MM.1S (cell line): ENCODE results near the gene MCEE.

Experiments used
- DNase-seq: peaks from one replicate; pipeline ENCODE4 v3.0.0-alpha.2; 2015
- H2AFZ ChIP-seq: fragments of 300-600 bp; sonication (generic); 2 replicates; pipeline ENCODE4 v1.6.0; 2016; ENCODE audit warnings: antibody characterized with exemption, low read length
- H3F3A ChIP-seq: fragments of 300-600 bp; sonication (generic); 2 replicates; pipeline ENCODE4 v1.6.1; 2016; ENCODE audit warnings: mild to moderate bottlenecking, antibody characterized with exemption, low read length, moderate library complexity, mixed read lengths; ENCODE audit not compliant: insufficient read depth
- H3K27ac ChIP-seq: fragments of 300-600 bp; sonication (generic); 2 replicates; pipeline ENCODE4 v1.5.1; 2016; ENCODE audit warnings: mild to moderate bottlenecking, low read length
- H3K27me3 ChIP-seq: fragments of 300-600 bp; sonication (generic); replicated peaks from 2 replicates; pipeline ENCODE4 v1.6.0; 2016; ENCODE audit warnings: low read length; ENCODE audit not compliant: insufficient read depth
- H3K36me3 ChIP-seq: fragments of 300-600 bp; sonication (generic); replicated peaks from 2 replicates; pipeline ENCODE4 v1.6.1; 2016; ENCODE audit warnings: mild to moderate bottlenecking, low read length, mixed read lengths; ENCODE audit not compliant: insufficient read depth
- H3K4me1 ChIP-seq: fragments of 300-600 bp; sonication (generic); 2 replicates; pipeline ENCODE4 v1.6.1; 2016; ENCODE audit warnings: low read length, mixed read lengths
- H3K4me2 ChIP-seq: fragments of 300-600 bp; sonication (generic); 2 replicates; pipeline ENCODE4 v1.6.0; 2016; ENCODE audit warnings: low read depth, low read length
- H3K4me3 ChIP-seq: fragments of 300-600 bp; sonication (generic); 2 replicates; pipeline ENCODE4 v1.5.1; 2016; ENCODE audit warnings: low read length, mixed read lengths
- H3K79me2 ChIP-seq: fragments of 300-600 bp; sonication (generic); 2 replicates; pipeline ENCODE4 v1.6.1; 2016; ENCODE audit warnings: mixed run types, low read length, mixed read lengths
- H3K9ac ChIP-seq: fragments of 300-600 bp; sonication (generic); 2 replicates; pipeline ENCODE4 v1.6.1; 2016; ENCODE audit warnings: low read length, mixed read lengths
- H3K9me2 ChIP-seq: fragments of 300-600 bp; sonication (generic); replicated peaks from 2 replicates; pipeline ENCODE4 v1.6.1; 2016; ENCODE audit warnings: mild to moderate bottlenecking, low read length, mixed read lengths; ENCODE audit not compliant: insufficient read depth
- H3K9me3 ChIP-seq: fragments of 300-600 bp; sonication (generic); replicated peaks from 2 replicates; pipeline ENCODE4 v1.6.1; 2016; ENCODE audit warnings: mild to moderate bottlenecking, low read length, mixed read lengths; ENCODE audit not compliant: insufficient read depth
- H4K20me1 ChIP-seq: fragments of 300-600 bp; sonication (generic); 2 replicates; pipeline ENCODE4 v1.6.1; 2016; ENCODE audit warnings: mild to moderate bottlenecking, low read length, moderate library complexity, mixed read lengths; ENCODE audit not compliant: insufficient read depth
- EZH2 ChIP-seq: fragments of 300-600 bp; sonication (generic); optimal IDR thresholded peaks from 2 replicates; pipeline ENCODE3; 2017; ENCODE audit warnings: low read depth, mild to moderate bottlenecking, antibody characterized with exemption, low read length, mixed read lengths
- EZH2phosphoT487 ChIP-seq: fragments of 300-600 bp; sonication (generic); IDR thresholded peaks from 2 replicates; pipeline ENCODE4 v1.6.1; 2018; ENCODE audit warnings: antibody characterized with exemption, low read length
- TF ChIP-seq, protein P1 (sequence below): fragments of 300-600 bp; sonication (generic); IDR thresholded peaks from 2 replicates; pipeline ENCODE4 v1.5.1; 2016; ENCODE audit warnings: antibody characterized with exemption, low read length, mixed read lengths

The MCEE gene

GRCh38 chr2:71148506-71149063 is 18.6 kb upstream of the MCEE start:
- Histone ChIP-seq H3F3A (no peaks in the 10 kb centered on the region), H3K9me2 (no peaks in the 10 kb centered on the region), H3K36me3 (0 out of 2 replicates have a peak, but pooled peaks cover 28% of the 10 kb centered on the region), H3K27me3 (0 out of 2 replicates have a peak, but pooled peaks cover 2% of the 10 kb centered on the region), H3K9me3 (no peaks in the 10 kb centered on the region), H3K4me3 (no peak overlapping the region), H3K79me2 (no peaks in the 10 kb centered on the region), H3K27ac (no peak overlapping the region), H3K4me2 (no peak overlapping the region), H3K9ac (no peak overlapping the region), H4K20me1 (no peaks in the 10 kb centered on the region), H2AFZ (no peak overlapping the region), H3K4me1 (no peaks in the 10 kb centered on the region)
- DNase-seq = no peak
- TF ChIP-seq EZH2 (no peak), EZH2phosphoT487 (no peak)
- TF ChIP-seq, protein P1, sequence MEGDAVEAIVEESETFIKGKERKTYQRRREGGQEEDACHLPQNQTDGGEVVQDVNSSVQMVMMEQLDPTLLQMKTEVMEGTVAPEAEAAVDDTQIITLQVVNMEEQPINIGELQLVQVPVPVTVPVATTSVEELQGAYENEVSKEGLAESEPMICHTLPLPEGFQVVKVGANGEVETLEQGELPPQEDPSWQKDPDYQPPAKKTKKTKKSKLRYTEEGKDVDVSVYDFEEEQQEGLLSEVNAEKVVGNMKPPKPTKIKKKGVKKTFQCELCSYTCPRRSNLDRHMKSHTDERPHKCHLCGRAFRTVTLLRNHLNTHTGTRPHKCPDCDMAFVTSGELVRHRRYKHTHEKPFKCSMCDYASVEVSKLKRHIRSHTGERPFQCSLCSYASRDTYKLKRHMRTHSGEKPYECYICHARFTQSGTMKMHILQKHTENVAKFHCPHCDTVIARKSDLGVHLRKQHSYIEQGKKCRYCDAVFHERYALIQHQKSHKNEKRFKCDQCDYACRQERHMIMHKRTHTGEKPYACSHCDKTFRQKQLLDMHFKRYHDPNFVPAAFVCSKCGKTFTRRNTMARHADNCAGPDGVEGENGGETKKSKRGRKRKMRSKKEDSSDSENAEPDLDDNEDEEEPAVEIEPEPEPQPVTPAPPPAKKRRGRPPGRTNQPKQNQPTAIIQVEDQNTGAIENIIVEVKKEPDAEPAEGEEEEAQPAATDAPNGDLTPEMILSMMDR = no peak

GRCh38 chr2:71143782-71144181 is 13.8 kb upstream of the MCEE start:
- H3K36me3 ChIP-seq = peaks cover 20% of the 10 kb centered on the region; the same call in 1 of the 2 replicates
- H3K9me2 ChIP-seq = no peaks in the 10 kb centered on the region
- H3K4me1 ChIP-seq = no peaks in the 10 kb centered on the region
- no peak for TF ChIP-seq EZH2phosphoT487
- no peak for TF ChIP-seq EZH2
- TF ChIP-seq, protein P1 = no peak
- H3K4me3 ChIP-seq = no peak overlapping the region
- H3K79me2 ChIP-seq = no peaks in the 10 kb centered on the region
- no peaks in the 10 kb centered on the region for H3K27me3 ChIP-seq
- H3K9me3 ChIP-seq = no peaks in the 10 kb centered on the region
- no peak overlapping the region for H3K27ac ChIP-seq
- H3F3A ChIP-seq = no peaks in the 10 kb centered on the region
- no peak overlapping the region for H3K9ac ChIP-seq
- no peak for DNase-seq
- no peaks in the 10 kb centered on the region for H4K20me1 ChIP-seq
- H2AFZ ChIP-seq = no peak overlapping the region
- H3K4me2 ChIP-seq = no peak overlapping the region

DNA sequence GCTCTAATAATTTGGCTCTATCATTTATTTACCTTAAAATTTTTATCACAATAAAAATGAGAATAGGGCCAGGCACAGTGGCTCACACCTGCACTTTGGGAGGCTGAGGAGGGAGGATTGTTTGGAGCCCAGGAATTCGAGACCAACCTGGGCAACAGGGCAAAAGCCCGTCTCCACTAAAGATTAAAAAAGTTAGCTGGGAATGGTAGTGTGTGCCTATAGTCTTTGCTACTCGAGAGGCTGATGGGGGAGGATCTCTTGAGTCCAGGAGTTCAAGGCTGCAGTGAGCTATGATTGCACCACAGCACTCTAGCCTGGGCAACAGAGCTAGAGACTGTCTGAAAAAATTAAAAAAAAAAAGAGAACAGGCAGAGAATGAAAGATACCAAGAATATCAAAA is 6.1 kb upstream of the MCEE start:
- Histone ChIP-seq H4K20me1 (peaks cover 4% of the 10 kb centered on the region; the same call in 1 of the 2 replicates), H3K79me2 (peaks cover 29% of the 10 kb centered on the region), H3K4me3 (no peak overlapping the region), H3F3A (no peaks in the 10 kb centered on the region), H3K9me3 (no peaks in the 10 kb centered on the region), H2AFZ (no peak overlapping the region), H3K4me1 (peaks cover 6% of the 10 kb centered on the region), H3K4me2 (no peak overlapping the region), H3K9ac (no peak overlapping the region), H3K27ac (no peak overlapping the region), H3K36me3 (peaks cover 5% of the 10 kb centered on the region; the same call in 1 of the 2 replicates), H3K9me2 (no peaks in the 10 kb centered on the region), H3K27me3 (no peaks in the 10 kb centered on the region)
- DNase-seq = no peak
- no peak for TF ChIP-seq EZH2
- TF ChIP-seq, protein P1 = no peak
- no peak for TF ChIP-seq EZH2phosphoT487
